GM12878 (cell line): ENCODE measurements around the gene SERPINA4. TPM values are rescaled to one million over a fixed set of nuclear protein-coding genes. Genes with fewer than 3 reads are reported as not detected.

Experiments used
- ATAC-seq: fragments of 200-7000 bp; cut with Tn5 transposase; 3 replicates; pipeline ENCODE4 v1.9.1; 2020; ENCODE audit warnings: mild to moderate bottlenecking, moderate library complexity
- BruUV-seq: library from RNA; stranded (reverse); fragments of 400-500 nt; replicated peaks from 2 replicates; lab custom pipeline; 2021; lab: Mats Ljungman, UMichigan
- CTCF ChIA-PET: fragments of 300-600 bp; sonication (Branson Sonifier 250); formaldehyde crosslinking; extraction: SDS; loops from one replicate; lab custom pipeline; 2021; ENCODE audit warnings: inconsistent platforms; lab: Yijun Ruan, JAX
- POLR2A ChIA-PET: fragments of 350-600 bp; formaldehyde crosslinking; extraction: SDS; loops from one replicate; lab custom pipeline; 2021; ENCODE audit warnings: inconsistent platforms; lab: Charles Lee
- RAD21 ChIA-PET: fragments of 300-600 bp; sonication (Branson Sonifier 250); formaldehyde crosslinking; loops from one replicate; lab custom pipeline; 2023; ENCODE audit warnings: antibody characterized with exemption; ENCODE audit not compliant: unreplicated experiment; lab: Charles Lee
- SMC1A ChIA-PET: fragments of 300-600 bp; sonication (Branson Sonifier 250); formaldehyde crosslinking; loops from one replicate; lab custom pipeline; 2023; ENCODE audit not compliant: unreplicated experiment, uncharacterized antibody; lab: Charles Lee
- DNase-seq: peaks from one replicate; pipeline ENCODE4 v3.0.0-alpha.2; 2011; ENCODE audit warnings: low read depth, low spot score
- FAIRE-seq: peaks from 3 replicates; lab custom pipeline; 2011; peaks lifted over from hg19 to GRCh38; lab: Jason Lieb, UNC
- H2AFZ ChIP-seq: 2 replicates; pipeline ENCODE4 v1.6.0; 2011; ENCODE audit warnings: low read depth, low read length, control low read depth; ENCODE audit not compliant: control insufficient read depth
- H3K27ac ChIP-seq: 2 replicates; pipeline ENCODE4 v1.5.1; 2011; ENCODE audit warnings: control low read depth; ENCODE audit not compliant: control insufficient read depth, insufficient read depth
- H3K27me3 ChIP-seq, 2 experiments: replicated peaks in 1 of 2; 2 replicates each; pipeline versions ENCODE4 v1.6.0 to v1.6.1; 2011; ENCODE audit warnings: low read length in 1 of 2; ENCODE audit not compliant: control insufficient read depth in 2 of 2, insufficient read depth in 2 of 2
- H3K36me3 ChIP-seq, 2 experiments: 2 replicates each; pipeline ENCODE4 v1.5.1; 2011; ENCODE audit warnings: low read length in 1 of 2; ENCODE audit not compliant: control insufficient read depth in 2 of 2, insufficient read depth in 2 of 2
- H3K4me1 ChIP-seq: 2 replicates; pipeline ENCODE4 v1.6.1; 2011; ENCODE audit warnings: mild to moderate bottlenecking, low read length, moderate library complexity, mixed read lengths; ENCODE audit not compliant: control insufficient read depth, insufficient read depth
- H3K4me2 ChIP-seq: 2 replicates; pipeline ENCODE4 v1.6.0; 2011; ENCODE audit warnings: control low read depth; ENCODE audit not compliant: control insufficient read depth, insufficient read depth
- H3K4me3 ChIP-seq: fragments of 200-600 bp; sonication (generic); 2 replicates; pipeline ENCODE4 v1.5.1; 2016
- H3K79me2 ChIP-seq: 2 replicates; pipeline ENCODE4 v1.6.0; 2011; ENCODE audit warnings: low read length; ENCODE audit not compliant: control insufficient read depth, insufficient read depth
- H3K9ac ChIP-seq: 2 replicates; pipeline ENCODE4 v1.8.0; 2011; ENCODE audit warnings: low read length, control low read depth, mixed read lengths; ENCODE audit not compliant: control insufficient read depth, insufficient read depth
- H3K9me3 ChIP-seq: replicated peaks from 3 replicates; pipeline ENCODE4 v1.5.1; 2011; ENCODE audit warnings: mild to moderate bottlenecking, low read length; ENCODE audit not compliant: control insufficient read depth, insufficient read depth
- H4K20me1 ChIP-seq: 2 replicates; pipeline ENCODE4 v1.6.0; 2011; ENCODE audit not compliant: control insufficient read depth, insufficient read depth
- CBFB ChIP-seq: IDR thresholded peaks from 2 replicates; pipeline ENCODE4 v1.6.1; 2016; ENCODE audit warnings: antibody characterized with exemption, low read depth
- CREB1 ChIP-seq: IDR thresholded peaks from 2 replicates; pipeline ENCODE4 v1.6.1; 2012; ENCODE audit warnings: low read depth, mild to moderate bottlenecking, inconsistent platforms
- E2F8 ChIP-seq: fragments of 450-650 bp; IDR thresholded peaks from 2 replicates; pipeline ENCODE4 v1.6.1; 2018; ENCODE audit warnings: mild to moderate bottlenecking, low read depth, moderate library complexity; ENCODE audit not compliant: partially characterized antibody
- ESRRA ChIP-seq: IDR thresholded peaks from 2 replicates; pipeline ENCODE4 v1.6.1; 2012; ENCODE audit warnings: mild to moderate bottlenecking, low read length, improper control_type of control experiment
- FOS ChIP-seq: IDR thresholded peaks from 3 replicates; pipeline ENCODE4 v1.6.1; 2011; ENCODE audit warnings: borderline replicate concordance; ENCODE audit not compliant: insufficient read length; ENCODE audit errors: extremely low read depth
- FOXK2 ChIP-seq: fragments of 450-650 bp; IDR thresholded peaks from 2 replicates; pipeline ENCODE4 v1.6.1; 2017; ENCODE audit warnings: mild to moderate bottlenecking, moderate library complexity
- HDAC6 ChIP-seq: fragments of 200-600 bp; sonication (generic); IDR thresholded peaks from one replicate; pipeline ENCODE4 v1.8.0; 2017; ENCODE audit warnings: antibody characterized with exemption; ENCODE audit not compliant: unreplicated experiment
- MAX ChIP-seq: IDR thresholded peaks from 2 replicates; pipeline ENCODE4 v1.6.1; 2012; ENCODE audit warnings: low read depth, low read length, improper control_type of control experiment
- NFIC ChIP-seq: IDR thresholded peaks from 2 replicates; pipeline ENCODE4 v1.6.1; 2012; ENCODE audit warnings: low read depth, mild to moderate bottlenecking, inconsistent platforms, low read length, moderate library complexity
- NRF1 ChIP-seq: conservative IDR thresholded peaks from 2 replicates; pipeline ENCODE4 v1.6.1; 2011; ENCODE audit warnings: mild to moderate bottlenecking, low read depth, low read length, improper control_type of control experiment
- RAD51 ChIP-seq: fragments of 450-650 bp; IDR thresholded peaks from 2 replicates; pipeline ENCODE4 v1.6.1; 2016; ENCODE audit warnings: moderate library complexity, mild to moderate bottlenecking, inconsistent platforms
- SPI1 ChIP-seq: IDR thresholded peaks from 2 replicates; pipeline ENCODE4 v1.6.1; 2011; ENCODE audit warnings: low read depth, mild to moderate bottlenecking, low read length, moderate library complexity, borderline replicate concordance; ENCODE audit not compliant: insufficient read depth
- SUPT20H ChIP-seq: IDR thresholded peaks from 2 replicates; pipeline ENCODE4 v1.6.1; 2011; ENCODE audit warnings: low read depth, mild to moderate bottlenecking, low read length, moderate library complexity, borderline replicate concordance; ENCODE audit not compliant: control insufficient read depth
- TBL1XR1 ChIP-seq: IDR thresholded peaks from 2 replicates; pipeline ENCODE4 v1.6.1; 2012; ENCODE audit warnings: low read depth, low read length, improper control_type of control experiment
- ZBTB33 ChIP-seq: fragments of 450-650 bp; IDR thresholded peaks from 2 replicates; pipeline ENCODE4 v1.6.1; 2017; ENCODE audit warnings: mild to moderate bottlenecking
- ZNF274 ChIP-seq: IDR thresholded peaks from one replicate; pipeline ENCODE4 v1.8.0; 2011; ENCODE audit not compliant: insufficient read length, insufficient read depth
- WGBS: methylation state at CpG from one replicate; pipeline ENCODE4 v1.1.6; 2016; ENCODE audit warnings: low lambda C conversion rate; ENCODE audit not compliant: insufficient replicate concordance, insufficient coverage; ENCODE audit errors: missing lambda C conversion rate; 5-methylcytosine and 5-hydroxymethylcytosine counted together
- in situ Hi-C: fragments of 300-500 bp; cut with MboI; formaldehyde crosslinking; loops from 9 replicates; pipeline ENCODE4 v1.14.3; 2018; ENCODE audit warnings: mixed read lengths
- intact Hi-C: fragments of 100-400 bp; cut with micrococcal nuclease; formaldehyde crosslinking; loops from one replicate; pipeline ENCODE4 v1.14.2; 2022; ENCODE audit not compliant: unreplicated experiment
- polyA plus RNA-seq, 11 experiments: library from polyadenylated mRNA; depleted of rRNA in 4 of 11; unstranded in 6 of 11; stranded (reverse) in 5 of 11; fragments of >200 nt; fragmentation: Nextera tagmentation in 4 of 11; fragmentation: Illumina TruSeq in 1 of 11; extraction: Ambion mirVana in 4 of 11; extraction: Trizol in 1 of 11; gene quantifications; 1 replicate in 1 of 11; 2 replicates in 10 of 11; pipeline versions ENCODE4 v1.2.1 to v1.2.3, GENCODE V29; 2011 to 2016; ENCODE audit warnings: inconsistent platforms in 2 of 11, missing spikeins in 2 of 11, low read depth in 1 of 11
- total RNA-seq, 4 experiments: library from RNA; depleted of rRNA in 3 of 4; stranded (reverse); fragments of >200 nt in 3 of 4; fragmentation: Illumina TruSeq in 1 of 4; extraction: Trizol in 1 of 4; gene quantifications; 2 replicates each; pipeline versions ENCODE4 v1.2.1 to v1.2.3, GENCODE V29; 2013 to 2021

The SERPINA4 gene
- total and polyA plus RNA-seq, 10 of the 15 experiments (the other 5 are each of a cell fraction or from before 2014, with no cell fraction given) = 0.13 TPM; not detected in 9

DNA sequence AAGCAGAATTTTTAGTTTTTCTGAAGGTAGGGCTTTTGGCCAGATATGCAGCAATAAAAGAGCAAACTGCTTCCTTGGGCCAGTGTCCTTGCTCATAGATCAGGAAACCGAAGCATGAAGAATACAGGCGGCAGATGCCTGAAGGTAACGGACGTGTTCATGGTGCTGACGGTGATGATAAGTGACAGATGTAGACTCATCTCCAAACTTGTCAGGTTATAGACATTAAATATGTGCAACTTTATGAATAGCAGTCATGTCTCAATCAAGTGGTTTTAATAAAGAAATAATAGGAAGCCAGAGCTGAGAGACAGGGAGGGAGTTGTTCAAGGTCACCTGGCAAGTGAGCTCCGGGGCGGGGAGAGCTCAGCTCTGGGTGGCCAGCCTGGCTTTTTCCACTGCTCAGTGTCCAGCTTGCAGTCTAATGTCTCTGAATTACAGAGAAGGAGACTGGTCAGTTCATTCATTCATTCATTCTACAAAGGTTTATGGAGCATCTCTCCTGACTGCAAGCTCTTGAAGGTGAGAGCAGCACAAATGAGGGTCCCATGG, 21.0 kb downstream of the SERPINA4 start:
- Histone ChIP-seq H3K4me2 (no peak overlapping the region), H3K9me3 (no peaks in the 10 kb centered on the region), H3K36me3 (no peaks in the 10 kb centered on the region), H3K27me3 (no peaks in the 10 kb centered on the region; a peak in 1 of 4 replicates), H3K79me2 (no peaks in the 10 kb centered on the region), H3K27ac (no peak overlapping the region), H2AFZ (no peak overlapping the region), H3K9ac (no peak overlapping the region), H3K4me3 (no peak overlapping the region), H3K4me1 (no peaks in the 10 kb centered on the region), H4K20me1 (no peaks in the 10 kb centered on the region)
- FAIRE-seq (no peak), DNase-seq (no peak), ATAC-seq (no peak)
- ChIA-PET CTCF (interaction anchor here (0.9 kb wide), 1 partner anchor 108 kb away, joined by 3 read pairs; no protein-coding TSS in a partner anchor), RAD21 (no interaction called here), POLR2A (no interaction called here), SMC1A (no interaction called here)
- no TSS peak for BruUV-seq
- intact Hi-C loops = no loop called here
- TF ChIP-seq NFIC (no peak), CREB1 (no peak), ESRRA (no peak), MAX (no peak), HDAC6 (no peak), TBL1XR1 (no peak), FOS (no peak), SUPT20H (no peak), NRF1 (no peak), CBFB (no peak), ZBTB33 (no peak), E2F8 (no peak), SPI1 (no peak), RAD51 (no peak), ZNF274 (no peak), FOXK2 (no peak)
- in situ Hi-C loops = no loop called here
- WGBS = 48% methylated on average over 7 of the region's 7 CpGs
